ENCODE measurements around the gene GSS.

Gene GSS

GRCh38 chr20:34971561-34972235 is 16.1 kb upstream of the GSS start:
- TF ChIP-seq, protein P1, sequence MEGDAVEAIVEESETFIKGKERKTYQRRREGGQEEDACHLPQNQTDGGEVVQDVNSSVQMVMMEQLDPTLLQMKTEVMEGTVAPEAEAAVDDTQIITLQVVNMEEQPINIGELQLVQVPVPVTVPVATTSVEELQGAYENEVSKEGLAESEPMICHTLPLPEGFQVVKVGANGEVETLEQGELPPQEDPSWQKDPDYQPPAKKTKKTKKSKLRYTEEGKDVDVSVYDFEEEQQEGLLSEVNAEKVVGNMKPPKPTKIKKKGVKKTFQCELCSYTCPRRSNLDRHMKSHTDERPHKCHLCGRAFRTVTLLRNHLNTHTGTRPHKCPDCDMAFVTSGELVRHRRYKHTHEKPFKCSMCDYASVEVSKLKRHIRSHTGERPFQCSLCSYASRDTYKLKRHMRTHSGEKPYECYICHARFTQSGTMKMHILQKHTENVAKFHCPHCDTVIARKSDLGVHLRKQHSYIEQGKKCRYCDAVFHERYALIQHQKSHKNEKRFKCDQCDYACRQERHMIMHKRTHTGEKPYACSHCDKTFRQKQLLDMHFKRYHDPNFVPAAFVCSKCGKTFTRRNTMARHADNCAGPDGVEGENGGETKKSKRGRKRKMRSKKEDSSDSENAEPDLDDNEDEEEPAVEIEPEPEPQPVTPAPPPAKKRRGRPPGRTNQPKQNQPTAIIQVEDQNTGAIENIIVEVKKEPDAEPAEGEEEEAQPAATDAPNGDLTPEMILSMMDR (conservative IDR thresholded peaks at IDR 0.05; ENCODE audit: low read depth): no peak
- CTCF ChIA-PET: interaction anchor here (0.6 to 0.9 kb wide), 4 partner anchors 14 to 117 kb away, joined by 3 to 5 read pairs (median 3); no protein-coding TSS in a partner anchor
- POLR2A ChIA-PET (ENCODE audit: low non-redundant PET): no interaction called here
- no peak overlapping the region for H3K27ac ChIP-seq
- no peak for DNase-seq (ENCODE audit: low spot score)

DNA sequence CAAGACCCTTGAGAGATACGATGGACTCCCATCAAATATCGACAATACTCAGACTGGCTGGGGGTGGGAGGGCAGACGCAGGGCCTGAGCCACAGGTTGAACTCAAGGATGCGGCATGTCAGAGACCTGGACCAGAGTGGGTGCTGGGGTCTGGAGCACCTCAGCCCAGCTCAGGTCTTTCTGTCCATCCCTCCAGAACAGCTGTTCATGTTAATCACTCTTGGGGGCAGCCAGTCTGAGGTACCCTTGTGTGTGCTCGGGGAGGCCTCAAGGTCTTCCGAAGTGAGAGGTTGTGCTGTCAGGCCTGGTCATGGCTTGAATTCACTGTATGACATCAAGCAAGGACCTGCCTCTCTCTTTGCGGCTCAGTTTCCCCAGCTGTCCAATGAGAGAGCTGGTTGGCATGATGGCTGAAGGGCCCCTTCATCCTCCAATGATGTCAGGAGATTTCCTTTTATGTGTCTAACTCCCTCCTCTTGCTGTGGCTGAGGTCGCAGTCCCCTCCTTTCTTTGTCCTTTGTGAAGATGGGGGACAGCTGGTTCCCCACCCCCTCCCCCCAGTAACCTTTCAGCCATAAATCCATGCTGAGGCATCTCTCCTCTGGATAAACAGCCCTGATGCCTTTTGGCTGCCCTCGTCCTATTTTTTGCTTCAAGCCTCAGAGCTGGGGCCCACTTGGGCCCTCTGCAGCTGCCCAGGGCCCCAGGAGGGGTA is 15.4 kb upstream of the GSS start:
- H3K27ac ChIP-seq: no peak overlapping the region
- ChIA-PET POLR2A (ENCODE audit: low non-redundant PET) (interaction anchor here (0.5 kb wide), 1 partner anchor 94 kb away, joined by 4 read pairs; no protein-coding TSS in a partner anchor), CTCF (interaction anchor here (0.6 to 0.7 kb wide), 2 partner anchors 85 to 122 kb away, joined by 3 to 6 read pairs; no protein-coding TSS in a partner anchor)
- no peak for DNase-seq (ENCODE audit: low spot score)
- TF ChIP-seq, protein P1 (conservative IDR thresholded peaks at IDR 0.05; ENCODE audit: low read depth): no peak

- ChIA-PET POLR2A (ENCODE audit: low non-redundant PET) (interaction anchor here (0.5 kb wide), 1 partner anchor 93 kb away, joined by 4 read pairs; no protein-coding TSS in a partner anchor), CTCF (interaction anchor here (0.6 to 0.7 kb wide), 2 partner anchors 84 to 122 kb away, joined by 3 to 6 read pairs; no protein-coding TSS in a partner anchor)
- TF ChIP-seq, protein P1 (conservative IDR thresholded peaks at IDR 0.05; ENCODE audit: low read depth): no peak
- no peak for DNase-seq (ENCODE audit: low spot score)
- no peak overlapping the region for H3K27ac ChIP-seq
Observed at GRCh38 chr20:34970193-34970840, 14.7 kb upstream of the GSS start.

- TF ChIP-seq, protein P1 (conservative IDR thresholded peaks at IDR 0.05; ENCODE audit: low read depth): no peak
- DNase-seq (ENCODE audit: low spot score): no peak
- CTCF ChIA-PET: interaction anchor here (0.8 to 1.2 kb wide), 3 partner anchors 10 to 1668 kb away, joined by 3 to 8 read pairs (median 5); partner anchors contain the start of genes GSS and MYH7B
- POLR2A ChIA-PET (ENCODE audit: low non-redundant PET): no interaction called here
- no peak overlapping the region for H3K27ac ChIP-seq
Observed at GRCh38 chr20:34968042-34968775, 12.6 kb upstream of the GSS start.

DNA sequence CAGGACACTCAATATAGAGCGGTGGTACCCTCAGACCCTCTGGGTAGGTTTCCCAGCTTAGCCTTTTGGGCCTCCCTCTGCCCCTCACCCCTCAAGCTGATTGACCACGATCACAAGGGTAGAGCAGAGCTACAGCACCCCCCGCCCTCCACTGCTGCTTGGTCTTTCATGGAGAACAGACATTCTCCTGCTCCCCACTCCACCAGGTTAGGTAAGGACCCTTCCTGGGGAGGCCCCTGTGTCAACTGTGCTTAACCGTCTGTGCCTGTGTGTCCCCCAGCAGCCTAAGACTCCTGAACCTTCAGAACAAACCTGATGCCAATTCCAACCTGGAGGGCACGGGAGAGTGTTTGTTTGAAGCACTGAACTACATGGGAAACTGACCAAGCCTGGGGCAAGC is 11.8 kb upstream of the GSS start:
- TF ChIP-seq, protein P1 (conservative IDR thresholded peaks at IDR 0.05; ENCODE audit: low read depth): no peak
- DNase-seq (ENCODE audit: low spot score): no peak
- CTCF ChIA-PET: interaction anchor here (0.6 to 1.2 kb wide), 4 partner anchors 9 to 1669 kb away, joined by 3 to 8 read pairs (median 4); partner anchors contain the start of genes GSS and MYH7B
- H3K27ac ChIP-seq: no peak overlapping the region
- POLR2A ChIA-PET (ENCODE audit: low non-redundant PET): no interaction called here
